Embryonic facial prominence (tissue), 1 donor: ENCODE results near the gene MCM3AP.

Experiments used
- DNase-seq: peaks from one replicate; pipeline ENCODE4 v3.0.0-alpha.2; 2016; ENCODE audit errors: extremely low spot score

The MCM3AP gene

GRCh38 chr21:46273341-46273740 lies 12.1 kb downstream of the MCM3AP start:
- DNase-seq, result no peak

- DNase-seq, result no peak
These were observed 15.9 kb downstream of the MCM3AP start for GRCh38 chr21:46269466-46269865.

- no peak for DNase-seq
These were observed 17.0 kb downstream of the MCM3AP start for GRCh38 chr21:46268371-46268770.

- DNase-seq, result no peak
These were observed 18.5 kb downstream of the MCM3AP start for GRCh38 chr21:46266946-46267345.

- no peak for DNase-seq
These were observed 19.5 kb downstream of the MCM3AP start for GRCh38 chr21:46265736-46266525.

GRCh38 chr21:46264690-46265144 lies 20.7 kb downstream of the MCM3AP start:
- no peak for DNase-seq

GRCh38 chr21:46264046-46264689 lies 21.2 kb downstream of the MCM3AP start:
- DNase-seq, result no peak

GRCh38 chr21:46256501-46256994 lies 28.9 kb downstream of the MCM3AP start:
- no peak for DNase-seq

GRCh38 chr21:46255758-46256337 lies 29.6 kb downstream of the MCM3AP start:
- DNase-seq, result no peak

- no peak for DNase-seq
These were observed 30.2 kb downstream of the MCM3AP start for GRCh38 chr21:46255166-46255565.

- no peak for DNase-seq
These were observed 31.0 kb downstream of the MCM3AP start for GRCh38 chr21:46254208-46254975.

- DNase-seq, result no peak
These were observed 31.7 kb downstream of the MCM3AP start for GRCh38 chr21:46253610-46254124.

- DNase-seq, result no peak
These were observed 32.6 kb downstream of the MCM3AP start for GRCh38 chr21:46252840-46253239.

- DNase-seq, result no peak
These were observed 35.2 kb downstream of the MCM3AP start for GRCh38 chr21:46250146-46250725.

GRCh38 chr21:46248827-46249226 lies 36.6 kb downstream of the MCM3AP start:
- no peak for DNase-seq

- DNase-seq, result no peak
These were observed 37.0 kb downstream of the MCM3AP start for GRCh38 chr21:46248422-46248782.

GRCh38 chr21:46247699-46248421 lies 37.6 kb downstream of the MCM3AP start:
- no peak for DNase-seq

GRCh38 chr21:46246345-46246744 lies 39.1 kb downstream of the MCM3AP start:
- DNase-seq, result no peak

- no peak for DNase-seq
These were observed 40.0 kb downstream of the MCM3AP start for GRCh38 chr21:46245213-46245915.

- DNase-seq, result no peak
These were observed 40.8 kb downstream of the MCM3AP start for GRCh38 chr21:46244602-46245001.
